Measurements from ENCODE around the gene HCFC2.

The HCFC2 gene

GRCh38 chr12:104126548-104126947 is 62.2 kb downstream of the HCFC2 start:
- no peak for TF ChIP-seq EZH2phosphoT487 (IDR thresholded peaks at IDR 0.05; ENCODE audit: borderline replicate concordance, low read length)
- no peak for TF ChIP-seq CTCF (IDR thresholded peaks at IDR 0.05; ENCODE audit: low read depth, low read length, poor library complexity, severe bottlenecking)
- Histone ChIP-seq H3K9me3 (ENCODE audit: control insufficient read depth, insufficient read depth, low read length) (no peaks in the 10 kb centered on the region), H4K20me1 (ENCODE audit: control insufficient read depth, insufficient read depth, low read depth, low read length) (0 out of 2 replicates have a peak, but pooled peaks cover 5% of the 10 kb centered on the region), H3K79me2 (ENCODE audit: control insufficient read depth, low read length) (peaks cover 19% of the 10 kb centered on the region), H3K4me3 (ENCODE audit: low read length) (no peak overlapping the region), H3K36me3 (ENCODE audit: control insufficient read depth, low read length) (peaks cover 87% of the 10 kb centered on the region), H3K27me3 (ENCODE audit: control insufficient read depth, low read length) (no peaks in the 10 kb centered on the region), H3K9me2 (replicated peaks; ENCODE audit: control insufficient read depth, low read length) (no peaks in the 10 kb centered on the region), H3K27ac (ENCODE audit: low read depth, low read length) (no peak overlapping the region), H3K4me1 (ENCODE audit: control insufficient read depth, low read length) (peaks cover 10% of the 10 kb centered on the region), H3K4me2 (ENCODE audit: low read length) (no peak overlapping the region), H3F3A (ENCODE audit: control insufficient read depth, insufficient read depth) (0 out of 2 replicates have a peak, but pooled peaks cover 7% of the 10 kb centered on the region)

GRCh38 chr12:104130760-104131159 is 66.4 kb downstream of the HCFC2 start:
- no peaks in the 10 kb centered on the region for H3K27me3 ChIP-seq (ENCODE audit: control insufficient read depth, low read length)
- H4K20me1 ChIP-seq (ENCODE audit: control insufficient read depth, insufficient read depth, low read depth, low read length): no peaks in the 10 kb centered on the region
- no peak overlapping the region for H3K27ac ChIP-seq (ENCODE audit: low read depth, low read length)
- peaks cover 14% of the 10 kb centered on the region for H3K4me1 ChIP-seq (ENCODE audit: control insufficient read depth, low read length)
- H3K9me2 ChIP-seq (replicated peaks; ENCODE audit: control insufficient read depth, low read length): no peaks in the 10 kb centered on the region
- H3K36me3 ChIP-seq (ENCODE audit: control insufficient read depth, low read length): peaks cover 95% of the 10 kb centered on the region
- no peaks in the 10 kb centered on the region for H3K9me3 ChIP-seq (ENCODE audit: control insufficient read depth, insufficient read depth, low read length)
- H3F3A ChIP-seq (ENCODE audit: control insufficient read depth, insufficient read depth): no peaks in the 10 kb centered on the region
- peaks cover 58% of the 10 kb centered on the region for H3K79me2 ChIP-seq (ENCODE audit: control insufficient read depth, low read length)
- no peak overlapping the region for H3K4me3 ChIP-seq (ENCODE audit: low read length)
- TF ChIP-seq EZH2phosphoT487 (IDR thresholded peaks at IDR 0.05; ENCODE audit: borderline replicate concordance, low read length): no peak
- no peak for TF ChIP-seq CTCF (IDR thresholded peaks at IDR 0.05; ENCODE audit: low read depth, low read length, poor library complexity, severe bottlenecking)
- no peak overlapping the region for H3K4me2 ChIP-seq (ENCODE audit: low read length)

GRCh38 chr12:104131609-104132008 is 67.3 kb downstream of the HCFC2 start:
- Histone ChIP-seq H3F3A (ENCODE audit: control insufficient read depth, insufficient read depth) (peaks cover 4% of the 10 kb centered on the region; the same call in 1 of the 2 replicates), H3K36me3 (ENCODE audit: control insufficient read depth, low read length) (peaks cover 88% of the 10 kb centered on the region), H3K79me2 (ENCODE audit: control insufficient read depth, low read length) (peaks cover 67% of the 10 kb centered on the region), H3K4me1 (ENCODE audit: control insufficient read depth, low read length) (peaks cover 21% of the 10 kb centered on the region), H4K20me1 (ENCODE audit: control insufficient read depth, insufficient read depth, low read depth, low read length) (no peaks in the 10 kb centered on the region), H3K27ac (ENCODE audit: low read depth, low read length) (no peak overlapping the region), H3K27me3 (ENCODE audit: control insufficient read depth, low read length) (no peaks in the 10 kb centered on the region), H3K4me3 (ENCODE audit: low read length) (no peak overlapping the region), H3K9me3 (ENCODE audit: control insufficient read depth, insufficient read depth, low read length) (no peaks in the 10 kb centered on the region), H3K4me2 (ENCODE audit: low read length) (no peak overlapping the region), H3K9me2 (replicated peaks; ENCODE audit: control insufficient read depth, low read length) (no peaks in the 10 kb centered on the region)
- TF ChIP-seq EZH2phosphoT487 (IDR thresholded peaks at IDR 0.05; ENCODE audit: borderline replicate concordance, low read length) (no peak), CTCF (IDR thresholded peaks at IDR 0.05; ENCODE audit: low read depth, low read length, poor library complexity, severe bottlenecking) (no peak)

Measured in DOHH2 (cell line).